Measurements from ENCODE around the gene GPAT3. TPM values are rescaled to one million over a fixed set of nuclear protein-coding genes. Genes with fewer than 3 reads are reported as not detected.
"Not testable (repeated sequence)": the region's sequence is repeated elsewhere in the genome, so short reads cannot be mapped to it uniquely, and the experiment has no call there.

Gene GPAT3
- total RNA-seq, 1 experiment from 2014 or later: 29.1 TPM

- Histone ChIP-seq H4K20me1 (ENCODE audit: insufficient read depth) (no peaks in the 10 kb centered on the region), H3K36me3 (ENCODE audit: low read depth) (no peaks in the 10 kb centered on the region), H3K4me1 (replicated peaks; ENCODE audit: insufficient read depth) (0 out of 2 replicates have a peak, but pooled peaks cover 5% of the 10 kb centered on the region), H3K4me2 (no peak overlapping the region), H3K27ac (no peak overlapping the region), H3K27me3 (ENCODE audit: insufficient read depth, low read depth) (no peaks in the 10 kb centered on the region), H3K9me2 (ENCODE audit: insufficient read depth) (no peaks in the 10 kb centered on the region), H3K79me2 (ENCODE audit: low read depth) (no peaks in the 10 kb centered on the region), H2AFZ (no peak overlapping the region), H3F3A (ENCODE audit: insufficient read depth, low read depth) (no peaks in the 10 kb centered on the region), H3K4me3 (no peak overlapping the region), H3K9me3 (ENCODE audit: insufficient read depth, low read depth) (no peaks in the 10 kb centered on the region)
- no TSS peak for BruUV-seq (replicated peaks)
- TF ChIP-seq, protein P1, sequence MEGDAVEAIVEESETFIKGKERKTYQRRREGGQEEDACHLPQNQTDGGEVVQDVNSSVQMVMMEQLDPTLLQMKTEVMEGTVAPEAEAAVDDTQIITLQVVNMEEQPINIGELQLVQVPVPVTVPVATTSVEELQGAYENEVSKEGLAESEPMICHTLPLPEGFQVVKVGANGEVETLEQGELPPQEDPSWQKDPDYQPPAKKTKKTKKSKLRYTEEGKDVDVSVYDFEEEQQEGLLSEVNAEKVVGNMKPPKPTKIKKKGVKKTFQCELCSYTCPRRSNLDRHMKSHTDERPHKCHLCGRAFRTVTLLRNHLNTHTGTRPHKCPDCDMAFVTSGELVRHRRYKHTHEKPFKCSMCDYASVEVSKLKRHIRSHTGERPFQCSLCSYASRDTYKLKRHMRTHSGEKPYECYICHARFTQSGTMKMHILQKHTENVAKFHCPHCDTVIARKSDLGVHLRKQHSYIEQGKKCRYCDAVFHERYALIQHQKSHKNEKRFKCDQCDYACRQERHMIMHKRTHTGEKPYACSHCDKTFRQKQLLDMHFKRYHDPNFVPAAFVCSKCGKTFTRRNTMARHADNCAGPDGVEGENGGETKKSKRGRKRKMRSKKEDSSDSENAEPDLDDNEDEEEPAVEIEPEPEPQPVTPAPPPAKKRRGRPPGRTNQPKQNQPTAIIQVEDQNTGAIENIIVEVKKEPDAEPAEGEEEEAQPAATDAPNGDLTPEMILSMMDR (conservative IDR thresholded peaks at IDR 0.05): no peak
- TF ChIP-seq EZH2 (IDR thresholded peaks at IDR 0.05; ENCODE audit: low read depth): no peak
- POLR2A ChIA-PET (ENCODE audit: unreplicated experiment): no interaction called here
- intact Hi-C loops (cut with micrococcal nuclease; ENCODE audit: unreplicated experiment): loop anchor here (10.0 kb wide), 1 partner anchor 1015 kb away; no protein-coding TSS in a partner anchor
- DNase-seq: no peak
- CTCF ChIA-PET: interaction anchor here (0.6 kb wide), 1 partner anchor 1715 kb away, joined by 3 read pairs; no protein-coding TSS in a partner anchor
Measured at GRCh38 chr4:83489711-83490326, 46.1 kb upstream of the GPAT3 start.

DNA sequence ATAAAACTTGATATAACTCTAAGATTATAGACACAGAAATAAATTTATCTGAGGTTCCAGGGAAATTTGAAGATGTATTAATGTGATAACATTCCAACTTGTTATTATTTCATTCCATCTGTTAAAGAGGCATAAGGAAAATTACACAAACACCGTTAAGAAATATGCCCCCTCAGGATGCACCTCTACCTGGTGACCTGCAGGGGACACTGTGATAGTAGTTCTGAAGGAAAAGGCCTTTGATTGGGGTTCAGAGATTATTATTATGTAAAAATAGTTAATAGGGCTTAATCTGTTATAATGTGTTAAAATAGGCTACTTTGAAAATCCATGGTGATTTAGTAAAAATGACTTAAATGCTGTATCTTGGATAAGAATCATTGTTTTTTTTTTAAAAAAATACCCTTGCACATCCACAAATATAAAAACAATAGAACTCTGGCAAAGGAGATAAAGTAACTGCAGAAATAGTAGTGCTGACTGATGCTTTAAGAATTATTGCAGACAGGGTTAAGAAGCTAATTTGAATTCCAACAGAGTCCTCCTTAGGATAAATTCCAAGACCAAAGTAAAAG lies 44.9 kb upstream of the GPAT3 start:
- Histone ChIP-seq H3K9me2 (ENCODE audit: insufficient read depth) (no peaks in the 10 kb centered on the region), H3K36me3 (ENCODE audit: low read depth) (no peaks in the 10 kb centered on the region), H3K4me3 (no peak overlapping the region), H3K79me2 (ENCODE audit: low read depth) (no peaks in the 10 kb centered on the region), H2AFZ (no peak overlapping the region), H4K20me1 (ENCODE audit: insufficient read depth) (no peaks in the 10 kb centered on the region), H3K4me1 (replicated peaks; ENCODE audit: insufficient read depth) (no peaks in the 10 kb centered on the region), H3K27me3 (ENCODE audit: insufficient read depth, low read depth) (no peaks in the 10 kb centered on the region), H3F3A (ENCODE audit: insufficient read depth, low read depth) (no peaks in the 10 kb centered on the region), H3K4me2 (no peak overlapping the region), H3K27ac (no peak overlapping the region), H3K9me3 (ENCODE audit: insufficient read depth, low read depth) (no peaks in the 10 kb centered on the region)
- intact Hi-C loops (cut with micrococcal nuclease; ENCODE audit: unreplicated experiment): loop anchor here (1.0 to 10.0 kb wide), 2 partner anchors 149 to 1014 kb away; no protein-coding TSS in a partner anchor
- ChIA-PET POLR2A (ENCODE audit: unreplicated experiment) (interaction anchor here (0.6 kb wide), 1 partner anchor 29 kb away, joined by 9 read pairs; no protein-coding TSS in a partner anchor), CTCF (no interaction called here)
- no peak for DNase-seq
- BruUV-seq (replicated peaks): no TSS peak
- TF ChIP-seq, protein P1 (conservative IDR thresholded peaks at IDR 0.05): peak; percentile 82
- no peak for TF ChIP-seq EZH2 (IDR thresholded peaks at IDR 0.05; ENCODE audit: low read depth)

DNA sequence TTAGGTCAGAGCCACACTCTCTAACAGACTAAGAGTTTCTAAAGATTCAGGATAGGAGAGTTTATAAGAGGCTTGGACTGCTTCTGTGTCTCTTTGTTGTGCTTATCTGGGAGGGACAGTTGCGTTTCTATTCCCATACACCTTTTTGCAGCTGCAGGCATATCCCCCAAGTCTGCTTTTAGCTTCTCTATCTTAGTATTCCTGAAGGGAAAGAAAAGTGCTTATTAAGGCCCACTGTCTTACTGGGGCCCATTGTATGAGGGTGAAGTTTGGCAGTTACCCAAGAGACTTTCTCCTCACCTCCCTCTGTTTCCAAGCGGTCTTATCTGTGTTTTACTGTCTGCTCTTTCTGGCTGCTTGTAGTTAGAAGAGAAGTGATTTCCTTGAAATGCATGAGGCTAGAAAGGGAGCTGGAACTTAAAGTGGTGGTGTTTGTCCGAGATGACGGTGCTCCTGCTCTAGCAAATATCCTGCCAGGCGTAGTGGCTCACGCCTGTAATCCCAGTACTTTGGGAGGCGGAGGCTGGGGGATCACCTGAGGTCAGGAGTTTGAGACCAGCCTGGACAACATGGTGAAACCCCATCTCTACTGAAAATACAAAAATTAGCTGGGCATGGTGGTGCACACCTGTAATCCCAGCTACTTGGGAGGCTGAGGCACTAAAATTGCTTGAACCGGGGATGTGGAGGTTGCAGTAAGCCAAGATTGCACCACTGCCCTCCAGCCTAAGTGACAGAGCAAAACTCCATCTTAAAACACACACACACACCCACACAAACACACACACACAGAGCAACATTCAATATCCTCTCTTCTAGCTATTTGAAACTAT lies 39.6 kb upstream of the GPAT3 start:
- H3K27me3 ChIP-seq (ENCODE audit: insufficient read depth, low read depth); H3K27ac ChIP-seq; H3K36me3 ChIP-seq (ENCODE audit: low read depth); H3K4me2 ChIP-seq; H4K20me1 ChIP-seq (ENCODE audit: insufficient read depth); H3K4me3 ChIP-seq; CTCF ChIA-PET; BruUV-seq (replicated peaks); H3K9me3 ChIP-seq (ENCODE audit: insufficient read depth, low read depth); H3F3A ChIP-seq (ENCODE audit: insufficient read depth, low read depth); H3K9me2 ChIP-seq (ENCODE audit: insufficient read depth); DNase-seq; POLR2A ChIA-PET (ENCODE audit: unreplicated experiment); H3K79me2 ChIP-seq (ENCODE audit: low read depth); H2AFZ ChIP-seq; H3K4me1 ChIP-seq (replicated peaks; ENCODE audit: insufficient read depth): not testable (repeated sequence)
- intact Hi-C loops (cut with micrococcal nuclease; ENCODE audit: unreplicated experiment): loop anchor here (10.0 kb wide), 1 partner anchor 1008 kb away; no protein-coding TSS in a partner anchor

Data from PC-9 (cell line).